WTC11 (cell line): ENCODE results near the gene CCNT1. TPM values are rescaled to one million over a fixed set of nuclear protein-coding genes. Genes with fewer than 3 reads are reported as not detected.

ENCODE experiments used
- ATAC-seq: fragments of 200-7000 bp; cut with Tn5 transposase; 2 replicates; pipeline ENCODE4 v1.10.0; 2021; ENCODE audit warnings: mild to moderate bottlenecking, moderate library complexity
- CTCF ChIA-PET: fragments of 300-600 bp; sonication (Branson Sonifier 250); formaldehyde crosslinking; loops from one replicate; lab custom pipeline; 2021; ENCODE audit warnings: antibody characterized with exemption; lab: Charles Lee
- POLR2A ChIA-PET: fragments of 350-600 bp; sonication (Branson Sonifier 250); formaldehyde crosslinking; loops from one replicate; lab custom pipeline; 2021; ENCODE audit warnings: antibody characterized with exemption; lab: Charles Lee
- DNase-seq: peaks from one replicate; pipeline ENCODE4 v3.0.0; 2021; ENCODE audit warnings: low spot score
- H3K27ac Mint-ChIP-seq: 2 replicates; pipeline ENCODE4 v1.8.0; 2021; ENCODE audit warnings: mixed read lengths
- H3K27me3 Mint-ChIP-seq: 2 replicates; pipeline ENCODE4 v1.8.0; 2021; ENCODE audit warnings: low read depth, mild to moderate bottlenecking, moderate library complexity, mixed read lengths
- H3K36me3 Mint-ChIP-seq: 2 replicates; pipeline ENCODE4 v1.8.0; 2021; ENCODE audit warnings: mixed read lengths
- H3K4me1 Mint-ChIP-seq: 2 replicates; pipeline ENCODE4 v1.8.0; 2022; ENCODE audit warnings: mixed read lengths
- H3K4me3 Mint-ChIP-seq: 2 replicates; pipeline ENCODE4 v1.8.0; 2021; ENCODE audit warnings: mild to moderate bottlenecking, moderate library complexity, mixed read lengths
- H3K9me3 Mint-ChIP-seq: 2 replicates; pipeline ENCODE4 v1.8.0; 2021; ENCODE audit warnings: mixed read lengths
- AFF4 ChIP-seq: sonication (generic); formaldehyde crosslinking; IDR thresholded peaks from 2 replicates; pipeline ENCODE4 v1.8.1; 2023; ENCODE audit warnings: mild to moderate bottlenecking, missing genetic modification reagents, borderline replicate concordance
- ATF2 ChIP-seq: sonication (generic); formaldehyde crosslinking; IDR thresholded peaks from 2 replicates; pipeline ENCODE4 v1.8.1; 2022; ENCODE audit warnings: low read depth, missing genetic modification reagents, borderline replicate concordance
- CDX4 ChIP-seq: fragments of 250-450 bp; sonication (Bioruptor Pico); IDR thresholded peaks from 2 replicates; pipeline ENCODE4 v1.9.0; 2021; ENCODE audit warnings: moderate library complexity, mild to moderate bottlenecking, inconsistent platforms, borderline replicate concordance
- E2F1 ChIP-seq: sonication (generic); formaldehyde crosslinking; IDR thresholded peaks from 2 replicates; pipeline ENCODE4 v1.8.0; 2022; ENCODE audit warnings: mild to moderate bottlenecking, missing genetic modification reagents
- E2F5 ChIP-seq: sonication (generic); formaldehyde crosslinking; IDR thresholded peaks from 2 replicates; pipeline ENCODE4 v1.8.1; 2022; ENCODE audit warnings: mild to moderate bottlenecking, moderate library complexity, missing genetic modification reagents
- EMX1 ChIP-seq: fragments of 250-450 bp; sonication (Bioruptor Pico); IDR thresholded peaks from 2 replicates; pipeline ENCODE4 v1.8.0; 2021; ENCODE audit warnings: mild to moderate bottlenecking
- HMGA2 ChIP-seq: fragments of 250-450 bp; sonication (Bioruptor Pico); IDR thresholded peaks from 2 replicates; pipeline ENCODE4 v1.4.0; 2021; ENCODE audit warnings: mild to moderate bottlenecking, moderate library complexity
- MXD4 ChIP-seq: fragments of 250-450 bp; sonication (Bioruptor Pico); IDR thresholded peaks from 2 replicates; pipeline ENCODE4 v1.8.0; 2021; ENCODE audit warnings: mild to moderate bottlenecking, moderate library complexity, borderline replicate concordance
- MYBL2 ChIP-seq: sonication (generic); formaldehyde crosslinking; IDR thresholded peaks from 2 replicates; pipeline ENCODE4 v1.8.1; 2023; ENCODE audit warnings: mild to moderate bottlenecking, moderate library complexity, missing genetic modification reagents
- NFE2L1 ChIP-seq: sonication (generic); formaldehyde crosslinking; IDR thresholded peaks from 2 replicates; pipeline ENCODE4 v1.8.1; 2023; ENCODE audit warnings: missing genetic modification reagents
- OVOL2 ChIP-seq: fragments of 250-450 bp; sonication (Bioruptor Pico); IDR thresholded peaks from 2 replicates; pipeline ENCODE4 v1.9.0; 2021; ENCODE audit warnings: mild to moderate bottlenecking, borderline replicate concordance
- STAT6 ChIP-seq: sonication (generic); formaldehyde crosslinking; conservative IDR thresholded peaks from 2 replicates; pipeline ENCODE4 v1.8.1; 2023; ENCODE audit warnings: mild to moderate bottlenecking, low read depth, missing genetic modification reagents, moderate library complexity
- TP53 ChIP-seq: sonication (generic); formaldehyde crosslinking; IDR thresholded peaks from 2 replicates; pipeline ENCODE4 v1.8.1; 2023; ENCODE audit warnings: mild to moderate bottlenecking, missing genetic modification reagents
- USF2 ChIP-seq: sonication (generic); formaldehyde crosslinking; IDR thresholded peaks from 2 replicates; pipeline ENCODE4 v1.8.1; 2023; ENCODE audit warnings: mild to moderate bottlenecking, missing genetic modification reagents, moderate library complexity
- ZBTB21 ChIP-seq: sonication (generic); formaldehyde crosslinking; IDR thresholded peaks from 2 replicates; pipeline ENCODE4 v1.8.1; 2023; ENCODE audit warnings: mild to moderate bottlenecking, missing genetic modification reagents, borderline replicate concordance
- ZNF121 ChIP-seq: sonication (generic); formaldehyde crosslinking; IDR thresholded peaks from 2 replicates; pipeline ENCODE4 v1.8.0; 2023; ENCODE audit warnings: missing genetic modification reagents
- ZNF671 ChIP-seq: fragments of 250-450 bp; sonication (Bioruptor Pico); IDR thresholded peaks from 2 replicates; pipeline ENCODE4 v1.8.0; 2021; ENCODE audit warnings: mild to moderate bottlenecking
- total RNA-seq: library from RNA; stranded (reverse); gene quantifications from 3 replicates; pipeline ENCODE4 v1.2.3, GENCODE V29; 2021

Gene CCNT1
- total RNA-seq, 1 experiment from 2014 or later, result 42.0 TPM

- no peak overlapping the region for H3K4me3 Mint-ChIP-seq
- ATAC-seq (no peak), DNase-seq (no peak)
- ChIA-PET CTCF (no interaction called here), POLR2A (no interaction called here)
- H3K9me3 Mint-ChIP-seq, result peaks cover 48% of the 10 kb centered on the region
- peaks cover 46% of the 10 kb centered on the region for H3K36me3 Mint-ChIP-seq
- no peaks in the 10 kb centered on the region for H3K4me1 Mint-ChIP-seq
- peaks cover 15% of the 10 kb centered on the region for H3K27me3 Mint-ChIP-seq
- no peak overlapping the region for H3K27ac Mint-ChIP-seq
- TF ChIP-seq ATF2 (CRISPR knock-in tag) (no peak), E2F1 (CRISPR knock-in tag) (no peak), ZNF671 (no peak), AFF4 (CRISPR knock-in tag) (no peak), HMGA2 (no peak), NFE2L1 (CRISPR knock-in tag) (no peak), ZNF121 (CRISPR knock-in tag) (no peak), CDX4 (CRISPR knock-in tag) (no peak), STAT6 (no peak), MXD4 (CRISPR knock-in tag) (no peak), ZBTB21 (CRISPR knock-in tag) (no peak), EMX1 (CRISPR knock-in tag) (no peak), E2F5 (CRISPR knock-in tag) (no peak), TP53 (CRISPR knock-in tag) (no peak), OVOL2 (CRISPR knock-in tag) (no peak), MYBL2 (CRISPR knock-in tag) (no peak), USF2 (no peak)
These were observed 75.7 kb downstream of the CCNT1 start for GRCh38 chr12:48640854-48641253.
